GM12891 (cell line): ENCODE measurements around the gene UBFD1.
"Not testable (repeated sequence)": the region's sequence is repeated elsewhere in the genome, so short reads cannot be mapped to it uniquely, and the experiment has no call there.

Experiments
- DNase-seq: peaks from one replicate; pipeline ENCODE4 v3.0.0; 2011; ENCODE audit warnings: low spot score; ENCODE audit not compliant: insufficient read length
- FAIRE-seq: peaks from 2 replicates; lab custom pipeline; 2011; peaks lifted over from hg19 to GRCh38; lab: Jason Lieb, UNC
- PAX5 ChIP-seq: IDR thresholded peaks from 2 replicates; pipeline ENCODE4 v1.6.1; 2011; ENCODE audit warnings: low read length, moderate library complexity, mild to moderate bottlenecking; ENCODE audit not compliant: insufficient read depth, severe bottlenecking
- POLR2A ChIP-seq: IDR thresholded peaks from 2 replicates; pipeline ENCODE4 v1.6.1; 2011; ENCODE audit warnings: low read depth, low read length, control low read depth
- POLR2AphosphoS5 ChIP-seq: IDR thresholded peaks from 2 replicates; pipeline ENCODE4 v1.6.1; 2011; ENCODE audit warnings: low read depth, low read length, control low read depth
- POU2F2 ChIP-seq: IDR thresholded peaks from 2 replicates; pipeline ENCODE4 v1.6.1; 2011; ENCODE audit warnings: low read depth, mild to moderate bottlenecking, control low read depth, low read length, moderate library complexity
- SPI1 ChIP-seq: IDR thresholded peaks from 2 replicates; pipeline ENCODE4 v1.6.1; 2011; ENCODE audit warnings: low read depth, low read length, control low read depth
- TAF1 ChIP-seq: IDR thresholded peaks from 2 replicates; pipeline ENCODE4 v1.6.1; 2011; ENCODE audit warnings: low read depth, low read length, control low read depth

Gene UBFD1

GRCh38 chr16:23595951-23596720 lies 38.6 kb downstream of the UBFD1 start, which contains the start of gene NDUFAB1:
Gene NDUFAB1, minus strand, starts transcription at chr16:23596316. Its CDS starts 26 bp downstream, at chr16:23596290.
- DNase-seq (peak; percentile 92), FAIRE-seq (peak; percentile 93)
- TF ChIP-seq PAX5, result peak; percentile 42
- peak; percentile 76 for TF ChIP-seq POLR2AphosphoS5
- TF ChIP-seq POU2F2, result peak; percentile 66; the same call in 1 of the 2 replicates
- no peak for TF ChIP-seq SPI1
- peak; percentile 77 for TF ChIP-seq POLR2A
- peak; percentile 86 for TF ChIP-seq TAF1

GRCh38 chr16:23597003-23597756 lies 39.7 kb downstream of the UBFD1 start:
- no peak for DNase-seq
- no peak for TF ChIP-seq TAF1
- TF ChIP-seq POU2F2, result no peak
- FAIRE-seq, result no peak

- DNase-seq (no peak), FAIRE-seq (no peak)
- no peak for TF ChIP-seq POU2F2
- no peak for TF ChIP-seq SPI1
- TF ChIP-seq POLR2AphosphoS5, result no peak
- no peak for TF ChIP-seq PAX5
- TF ChIP-seq POLR2A, result no peak
- no peak for TF ChIP-seq TAF1
Measured at GRCh38 chr16:23607726-23608125, 50.2 kb downstream of the UBFD1 start.

GRCh38 chr16:23608194-23608593 lies 50.7 kb downstream of the UBFD1 start:
- FAIRE-seq (no peak), DNase-seq (no peak)
- TF ChIP-seq POU2F2, result no peak
- TF ChIP-seq TAF1, result no peak
- no peak for TF ChIP-seq POLR2A
- no peak for TF ChIP-seq SPI1
- no peak for TF ChIP-seq PAX5
- no peak for TF ChIP-seq POLR2AphosphoS5

- no peak for FAIRE-seq
- no peak for TF ChIP-seq SPI1
- TF ChIP-seq TAF1, result no peak
- TF ChIP-seq PAX5, result no peak
- no peak for TF ChIP-seq POU2F2
- TF ChIP-seq POLR2AphosphoS5, result no peak
- TF ChIP-seq POLR2A, result no peak
- no peak for DNase-seq
Measured at GRCh38 chr16:23609929-23610328, 52.4 kb downstream of the UBFD1 start.

GRCh38 chr16:23610905-23611304 lies 53.4 kb downstream of the UBFD1 start:
- not testable (repeated sequence) for FAIRE-seq

GRCh38 chr16:23611936-23612335 lies 54.4 kb downstream of the UBFD1 start:
- no peak for DNase-seq
- TF ChIP-seq POLR2AphosphoS5 (no peak), PAX5 (no peak), POLR2A (no peak), POU2F2 (no peak), TAF1 (no peak), SPI1 (no peak)
- no peak for FAIRE-seq

More at GRCh38 chr16:23610905-23611304, 53.4 kb downstream of the UBFD1 start:
- not testable (repeated sequence) for DNase-seq

GRCh38 chr16:23615805-23616204 lies 58.3 kb downstream of the UBFD1 start:
- no peak for DNase-seq
- TF ChIP-seq POLR2AphosphoS5 (no peak), PAX5 (no peak), POU2F2 (no peak), SPI1 (no peak), TAF1 (no peak), POLR2A (no peak)
- FAIRE-seq, result no peak
